Keratinocyte (primary cell): ENCODE results near the gene HMGCLL1.

Experiments used
- EZH2 ChIP-seq: IDR thresholded peaks from one replicate; pipeline ENCODE4 v1.6.1; 2012; ENCODE audit warnings: inconsistent platforms, mild to moderate bottlenecking, low read length, moderate library complexity
- TF ChIP-seq, protein P1 (sequence below), 3 experiments: IDR thresholded peaks in 1 of 3; conservative IDR thresholded peaks in 1 of 3; optimal IDR thresholded peaks in 1 of 3; 2 replicates in 2 of 3; 3 replicates in 1 of 3; pipeline versions ENCODE3 to v1.5.1; 2011; ENCODE audit warnings: low read length in 3 of 3, mild to moderate bottlenecking in 3 of 3, moderate library complexity in 2 of 3, control low read depth in 1 of 3, inconsistent platforms in 1 of 3; ENCODE audit not compliant: insufficient read depth in 2 of 3; ENCODE audit errors: extremely low read depth in 1 of 3

DNA sequence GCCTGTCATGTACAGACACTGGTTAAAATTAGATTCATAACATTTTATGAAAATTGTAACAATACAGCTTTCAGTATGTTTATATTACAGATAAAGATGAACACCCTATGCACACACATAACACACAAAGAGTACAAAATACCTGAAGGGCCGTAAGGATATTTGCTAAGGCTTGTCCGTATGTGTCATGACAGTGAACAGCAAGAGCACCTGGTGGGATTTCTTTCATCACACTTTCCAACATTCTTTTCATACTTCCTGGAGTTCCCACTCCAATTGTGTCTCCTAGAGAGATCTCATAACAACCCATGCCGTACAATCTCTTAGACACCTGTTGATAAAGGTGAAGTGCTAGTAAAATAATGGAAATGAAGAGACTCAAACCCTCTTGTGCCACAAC is 83.7 kb downstream of the HMGCLL1 start:
- TF ChIP-seq, protein P1, sequence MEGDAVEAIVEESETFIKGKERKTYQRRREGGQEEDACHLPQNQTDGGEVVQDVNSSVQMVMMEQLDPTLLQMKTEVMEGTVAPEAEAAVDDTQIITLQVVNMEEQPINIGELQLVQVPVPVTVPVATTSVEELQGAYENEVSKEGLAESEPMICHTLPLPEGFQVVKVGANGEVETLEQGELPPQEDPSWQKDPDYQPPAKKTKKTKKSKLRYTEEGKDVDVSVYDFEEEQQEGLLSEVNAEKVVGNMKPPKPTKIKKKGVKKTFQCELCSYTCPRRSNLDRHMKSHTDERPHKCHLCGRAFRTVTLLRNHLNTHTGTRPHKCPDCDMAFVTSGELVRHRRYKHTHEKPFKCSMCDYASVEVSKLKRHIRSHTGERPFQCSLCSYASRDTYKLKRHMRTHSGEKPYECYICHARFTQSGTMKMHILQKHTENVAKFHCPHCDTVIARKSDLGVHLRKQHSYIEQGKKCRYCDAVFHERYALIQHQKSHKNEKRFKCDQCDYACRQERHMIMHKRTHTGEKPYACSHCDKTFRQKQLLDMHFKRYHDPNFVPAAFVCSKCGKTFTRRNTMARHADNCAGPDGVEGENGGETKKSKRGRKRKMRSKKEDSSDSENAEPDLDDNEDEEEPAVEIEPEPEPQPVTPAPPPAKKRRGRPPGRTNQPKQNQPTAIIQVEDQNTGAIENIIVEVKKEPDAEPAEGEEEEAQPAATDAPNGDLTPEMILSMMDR (optimal IDR thresholded peaks at IDR 0.05 in 1 of 3, IDR thresholded peaks at IDR 0.05 in 1 of 3, conservative IDR thresholded peaks at IDR 0.05 in 1 of 3; ENCODE audit: extremely low read depth in 1 of 3, insufficient read depth in 2 of 3, low read length in 3 of 3), result no peak
- TF ChIP-seq EZH2, result no peak
